ENCODE data around the gene CD40LG.

CD40LG gene

GRCh38 chrX:136619899-136620505 lies 28.0 kb upstream of the CD40LG start:
- TF ChIP-seq CTCF (IDR thresholded peaks at IDR 0.05; ENCODE audit: low read depth, low read length): no peak

GRCh38 chrX:136620780-136621179 lies 27.2 kb upstream of the CD40LG start:
- TF ChIP-seq CTCF (IDR thresholded peaks at IDR 0.05; ENCODE audit: low read depth, low read length): no peak
- no peak overlapping the region for H3K4me3 ChIP-seq (ENCODE audit: low read depth, low read length)

More at GRCh38 chrX:136619899-136620505, 28.0 kb upstream of the CD40LG start:
- no peak overlapping the region for H3K4me3 ChIP-seq (ENCODE audit: low read depth, low read length)

DNA sequence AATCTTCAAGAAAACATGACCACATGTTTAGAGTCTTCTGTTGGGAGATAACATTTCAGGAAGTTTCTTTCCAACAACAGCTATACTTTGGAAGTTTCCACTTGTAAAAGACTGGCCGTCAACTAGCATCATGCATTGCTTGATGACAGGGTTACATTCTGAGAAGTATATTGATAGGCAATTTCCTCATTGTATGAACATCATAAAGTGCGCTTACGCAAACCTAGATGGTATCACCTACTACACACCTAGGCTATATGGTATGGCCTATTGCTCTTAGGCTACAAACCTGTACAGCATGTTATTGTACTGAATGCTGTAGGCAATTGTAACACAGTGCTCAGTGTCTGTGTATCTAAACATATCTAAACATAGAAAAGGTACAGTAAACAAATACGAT lies 25.4 kb upstream of the CD40LG start:
- no peak overlapping the region for H3K4me3 ChIP-seq (ENCODE audit: low read depth, low read length)
- TF ChIP-seq CTCF (IDR thresholded peaks at IDR 0.05; ENCODE audit: low read depth, low read length): no peak

DNA sequence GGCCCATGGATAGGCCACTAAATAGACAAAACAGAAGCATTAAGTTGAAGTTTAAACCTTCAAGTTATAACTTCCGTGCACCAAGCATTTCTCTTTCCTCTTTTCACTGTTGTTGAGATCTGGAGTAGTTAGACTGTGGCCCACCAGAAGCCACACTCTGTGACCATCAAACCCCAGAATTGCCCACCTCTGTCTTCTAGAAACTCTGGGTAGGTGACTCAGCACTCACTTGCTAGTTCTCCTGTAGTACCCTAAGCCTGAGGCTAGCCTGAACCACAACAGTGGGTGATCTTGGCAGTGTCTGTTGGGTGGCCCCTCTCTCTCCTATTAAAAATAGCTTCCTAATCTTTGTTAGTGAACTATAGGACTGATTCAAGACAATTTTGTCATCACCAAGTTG lies 24.6 kb upstream of the CD40LG start:
- TF ChIP-seq CTCF (IDR thresholded peaks at IDR 0.05; ENCODE audit: low read depth, low read length): no peak
- no peak overlapping the region for H3K4me3 ChIP-seq (ENCODE audit: low read depth, low read length)

DNA sequence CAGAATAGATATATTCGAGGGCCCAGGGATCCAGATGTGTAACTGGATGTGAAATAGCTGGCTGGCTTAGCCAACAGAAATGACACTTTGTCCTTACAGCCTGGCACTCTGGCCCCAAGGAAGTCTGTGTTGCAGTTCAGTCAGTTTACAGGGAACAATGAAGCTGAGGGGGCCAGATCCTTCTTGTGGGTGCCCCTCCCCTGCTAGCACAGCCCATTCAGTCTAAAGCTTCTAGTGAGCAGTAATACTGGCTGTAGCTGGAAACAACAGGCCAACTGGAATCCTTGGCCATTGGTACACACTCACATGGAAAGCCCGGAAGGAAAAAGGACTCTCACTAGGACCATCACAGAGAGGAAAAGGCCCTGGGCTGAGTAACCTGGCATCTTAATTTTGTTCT lies 22.7 kb upstream of the CD40LG start:
- no peak for TF ChIP-seq CTCF (IDR thresholded peaks at IDR 0.05; ENCODE audit: low read depth, low read length)
- no peak overlapping the region for H3K4me3 ChIP-seq (ENCODE audit: low read depth, low read length)

- H3K4me3 ChIP-seq (ENCODE audit: low read depth, low read length): no peak overlapping the region
- TF ChIP-seq CTCF (IDR thresholded peaks at IDR 0.05; ENCODE audit: low read depth, low read length): no peak
Observed at GRCh38 chrX:136626237-136626636, 21.7 kb upstream of the CD40LG start.

GRCh38 chrX:136626891-136627290 lies 21.1 kb upstream of the CD40LG start:
- H3K4me3 ChIP-seq (ENCODE audit: low read depth, low read length): no peak overlapping the region
- no peak for TF ChIP-seq CTCF (IDR thresholded peaks at IDR 0.05; ENCODE audit: low read depth, low read length)
